K562 (cell line): ENCODE results near the gene ESRRG.

ENCODE experiments used
- ZBTB43 ChIP-seq: sonication (generic); formaldehyde crosslinking; IDR thresholded peaks from 2 replicates; pipeline ENCODE4 v1.8.0; 2023; ENCODE audit warnings: mild to moderate bottlenecking, missing genetic modification reagents
- ZNF253 ChIP-seq: fragments of 250-450 bp; sonication (Bioruptor Pico); conservative IDR thresholded peaks from 2 replicates; pipeline ENCODE4 v1.6.1; 2021; ENCODE audit warnings: mild to moderate bottlenecking
- TF ChIP-seq, protein P1 (sequence below): sonication (generic); formaldehyde crosslinking; IDR thresholded peaks from 2 replicates; pipeline ENCODE4 v1.9.0; 2022; ENCODE audit warnings: mild to moderate bottlenecking, missing genetic modification reagents

DNA sequence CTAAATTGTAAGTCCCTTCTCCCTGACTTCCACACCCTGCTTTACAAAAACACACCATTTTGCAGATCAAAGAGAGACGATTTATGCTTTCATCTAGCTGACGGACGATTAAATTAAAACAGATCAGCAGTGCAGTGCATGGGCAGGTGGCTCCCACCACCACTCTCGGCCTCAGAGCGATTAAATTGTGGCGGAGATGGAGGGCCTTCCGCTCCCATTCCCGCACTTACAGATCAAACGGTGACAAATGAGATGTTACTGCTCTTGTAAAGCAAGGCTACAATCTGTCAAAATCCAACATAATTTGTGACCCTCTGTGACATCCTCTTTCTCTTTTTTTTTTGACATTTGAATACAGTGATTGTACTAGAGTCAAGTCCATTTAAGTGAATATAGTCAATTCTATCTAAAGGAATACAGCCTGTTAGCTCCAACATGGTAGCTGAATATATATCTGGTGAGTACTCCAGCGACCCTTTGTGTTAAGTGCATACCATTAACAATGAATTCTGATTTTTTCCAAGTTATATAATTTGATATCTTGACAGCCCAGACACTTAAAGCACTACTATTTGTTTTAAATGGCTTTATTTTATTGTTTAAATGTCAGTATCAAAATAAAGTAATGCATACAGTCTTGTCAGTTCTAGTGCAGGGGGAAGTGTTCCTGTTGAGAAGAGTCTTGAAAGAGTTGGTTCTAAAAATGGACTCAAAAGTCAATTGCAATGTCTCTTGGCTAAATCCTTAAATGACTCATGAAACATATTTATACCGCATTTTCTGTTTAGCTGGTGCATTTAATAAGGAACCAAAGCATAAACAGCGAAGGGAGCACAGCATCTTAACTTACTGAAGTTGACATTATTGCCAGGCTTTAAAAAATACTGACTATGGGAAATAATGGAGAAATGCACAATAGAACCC lies 109.0 kb downstream of the ESRRG start:
- TF ChIP-seq ZBTB43 (CRISPR knock-in tag) (no peak), ZNF253 (CRISPR knock-in tag) (no peak)
- TF ChIP-seq, protein P1, sequence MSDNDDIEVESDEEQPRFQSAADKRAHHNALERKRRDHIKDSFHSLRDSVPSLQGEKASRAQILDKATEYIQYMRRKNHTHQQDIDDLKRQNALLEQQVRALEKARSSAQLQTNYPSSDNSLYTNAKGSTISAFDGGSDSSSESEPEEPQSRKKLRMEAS: no peak
